ENCODE results near the gene ZNF775.

Gene ZNF775

DNA sequence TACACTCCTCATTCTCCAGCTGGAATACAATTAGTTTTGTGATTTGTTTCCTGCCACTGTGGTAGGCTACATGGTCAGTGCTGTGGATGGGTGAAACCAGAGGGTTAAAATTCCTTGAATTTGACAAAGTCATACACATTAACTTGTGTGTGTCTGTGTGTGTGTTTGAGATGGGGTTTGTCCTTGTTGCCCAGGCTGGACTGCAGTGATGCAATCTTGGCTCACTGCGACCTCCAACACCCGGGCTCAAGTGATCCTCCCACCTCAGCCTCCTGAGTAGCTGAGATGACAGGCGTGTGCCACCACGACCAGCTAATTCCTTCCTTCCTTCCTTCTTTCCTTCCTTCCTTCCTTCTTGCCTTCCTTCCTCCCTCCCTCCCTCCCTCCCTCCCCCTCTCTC lies 46.5 kb downstream of the ZNF775 start:
- H3K4me2 ChIP-seq (ENCODE audit: insufficient read depth, low read length), result no peak overlapping the region
- DNase-seq (no peak), ATAC-seq (ENCODE audit: insufficient read depth, low read depth) (no peak)
- H3K4me1 ChIP-seq (ENCODE audit: insufficient read depth, low read length), result peaks cover 49% of the 10 kb centered on the region
- no peak for TF ChIP-seq EZH2 (IDR thresholded peaks at IDR 0.05; ENCODE audit: borderline replicate concordance, low read depth, low read length, severe bottlenecking)
- TF ChIP-seq, protein P1, sequence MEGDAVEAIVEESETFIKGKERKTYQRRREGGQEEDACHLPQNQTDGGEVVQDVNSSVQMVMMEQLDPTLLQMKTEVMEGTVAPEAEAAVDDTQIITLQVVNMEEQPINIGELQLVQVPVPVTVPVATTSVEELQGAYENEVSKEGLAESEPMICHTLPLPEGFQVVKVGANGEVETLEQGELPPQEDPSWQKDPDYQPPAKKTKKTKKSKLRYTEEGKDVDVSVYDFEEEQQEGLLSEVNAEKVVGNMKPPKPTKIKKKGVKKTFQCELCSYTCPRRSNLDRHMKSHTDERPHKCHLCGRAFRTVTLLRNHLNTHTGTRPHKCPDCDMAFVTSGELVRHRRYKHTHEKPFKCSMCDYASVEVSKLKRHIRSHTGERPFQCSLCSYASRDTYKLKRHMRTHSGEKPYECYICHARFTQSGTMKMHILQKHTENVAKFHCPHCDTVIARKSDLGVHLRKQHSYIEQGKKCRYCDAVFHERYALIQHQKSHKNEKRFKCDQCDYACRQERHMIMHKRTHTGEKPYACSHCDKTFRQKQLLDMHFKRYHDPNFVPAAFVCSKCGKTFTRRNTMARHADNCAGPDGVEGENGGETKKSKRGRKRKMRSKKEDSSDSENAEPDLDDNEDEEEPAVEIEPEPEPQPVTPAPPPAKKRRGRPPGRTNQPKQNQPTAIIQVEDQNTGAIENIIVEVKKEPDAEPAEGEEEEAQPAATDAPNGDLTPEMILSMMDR (IDR thresholded peaks at IDR 0.05; ENCODE audit: borderline replicate concordance, extremely low read depth, low read length, poor library complexity, severe bottlenecking), result no peak
- H3K36me3 ChIP-seq (ENCODE audit: insufficient read depth, low read length), result no peaks in the 10 kb centered on the region
- H3K27ac ChIP-seq (ENCODE audit: low read length), result no peak overlapping the region
- H3K79me2 ChIP-seq (ENCODE audit: insufficient read depth, low read length), result no peaks in the 10 kb centered on the region
- H2AFZ ChIP-seq (ENCODE audit: low read depth, low read length), result no peak overlapping the region
- no peak overlapping the region for H3K9ac ChIP-seq (ENCODE audit: low read depth, low read length)
- H3K4me3 ChIP-seq (ENCODE audit: low read depth in 1 of 2, low read length in 2 of 2), result no peak overlapping the region
- H3K27me3 ChIP-seq (ENCODE audit: insufficient read depth, low read length, poor library complexity), result no peaks in the 10 kb centered on the region
- no peaks in the 10 kb centered on the region for H3K9me3 ChIP-seq (ENCODE audit: insufficient read depth, low read length, severe bottlenecking)
- H4K20me1 ChIP-seq (ENCODE audit: insufficient read depth, low read length), result no peaks in the 10 kb centered on the region

DNA sequence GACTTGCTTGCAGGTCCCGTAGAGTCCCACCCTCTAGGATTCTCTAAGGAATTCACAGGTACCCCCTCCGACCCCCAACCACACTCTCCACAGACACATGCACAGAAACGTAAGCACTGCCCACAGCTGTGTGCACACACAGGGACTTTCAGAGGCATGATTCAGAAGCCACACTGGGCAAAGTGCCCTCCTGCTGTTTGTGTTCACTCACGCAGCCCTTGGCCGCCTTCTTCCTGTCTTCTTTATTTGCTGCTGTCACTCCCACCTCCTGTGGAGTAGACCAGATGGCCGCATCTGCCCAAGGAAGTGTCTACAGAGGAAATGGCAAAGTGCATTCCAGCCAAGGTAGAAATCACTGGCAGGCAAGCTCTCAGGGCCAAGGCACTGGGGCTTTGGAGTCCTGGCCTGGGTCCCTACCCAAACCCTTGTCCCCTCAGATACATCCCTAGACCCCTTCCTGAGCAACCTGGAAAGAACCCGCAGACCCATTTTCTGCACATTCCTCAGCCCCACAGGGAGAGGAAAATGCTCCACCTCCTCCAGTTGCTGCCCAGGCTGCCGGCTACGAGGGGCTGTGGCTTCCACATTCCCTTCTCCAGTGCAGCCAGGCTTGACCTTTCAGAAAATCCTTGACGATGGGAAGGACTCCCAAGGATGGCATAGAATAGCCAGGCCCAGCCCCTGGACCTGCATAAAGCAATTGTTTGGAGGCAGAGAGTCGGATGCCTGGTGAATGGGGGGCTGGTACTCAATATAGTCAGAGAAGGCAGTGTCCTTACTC lies 49.7 kb downstream of the ZNF775 start:
- H3K36me3 ChIP-seq (ENCODE audit: insufficient read depth, low read length), result no peaks in the 10 kb centered on the region
- H3K9me3 ChIP-seq (ENCODE audit: insufficient read depth, low read length, severe bottlenecking), result no peaks in the 10 kb centered on the region
- peak; percentile 86 for DNase-seq
- peak overlapping the region; percentile 23 for H3K9ac ChIP-seq (ENCODE audit: low read depth, low read length)
- peaks cover 41% of the 10 kb centered on the region for H3K4me1 ChIP-seq (ENCODE audit: insufficient read depth, low read length)
- no peak for TF ChIP-seq EZH2 (IDR thresholded peaks at IDR 0.05; ENCODE audit: borderline replicate concordance, low read depth, low read length, severe bottlenecking)
- TF ChIP-seq, protein P1 (IDR thresholded peaks at IDR 0.05; ENCODE audit: borderline replicate concordance, extremely low read depth, low read length, poor library complexity, severe bottlenecking), result no peak
- no peaks in the 10 kb centered on the region for H3K79me2 ChIP-seq (ENCODE audit: insufficient read depth, low read length)
- H3K4me3 ChIP-seq (ENCODE audit: low read depth in 1 of 2, low read length in 2 of 2), result no peak overlapping the region; a peak in 1 of 4 replicates
- H2AFZ ChIP-seq (ENCODE audit: low read depth, low read length), result peak overlapping the region; percentile 16; the same call in 1 of the 2 replicates
- peak overlapping the region; percentile 74 for H3K27ac ChIP-seq (ENCODE audit: low read length)
- no peaks in the 10 kb centered on the region for H4K20me1 ChIP-seq (ENCODE audit: insufficient read depth, low read length)
- H3K27me3 ChIP-seq (ENCODE audit: insufficient read depth, low read length, poor library complexity), result no peaks in the 10 kb centered on the region
- ATAC-seq (ENCODE audit: insufficient read depth, low read depth), result peak; percentile 94
- H3K4me2 ChIP-seq (ENCODE audit: insufficient read depth, low read length), result peak overlapping the region; percentile 25

DNA sequence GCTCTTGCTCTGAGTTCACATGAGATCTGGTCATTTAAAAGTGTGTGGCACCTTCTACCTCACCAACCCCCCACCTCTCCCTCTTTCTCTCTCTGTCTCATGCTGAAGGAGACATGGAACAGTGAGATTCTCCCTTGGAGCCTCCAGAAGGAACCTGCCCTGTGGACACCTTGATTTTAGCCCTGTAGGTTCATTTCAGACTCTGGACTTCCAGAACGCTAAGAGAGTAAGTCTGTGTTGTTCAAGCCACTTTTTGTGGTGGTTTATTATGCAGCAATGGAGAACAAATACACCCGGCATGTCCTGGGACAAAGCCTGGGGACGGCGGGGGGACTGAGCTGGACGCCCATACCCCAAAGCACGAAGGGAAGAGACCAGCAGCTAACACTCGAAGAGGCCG lies 50.6 kb downstream of the ZNF775 start:
- no peak overlapping the region for H3K9ac ChIP-seq (ENCODE audit: low read depth, low read length)
- no peak overlapping the region for H3K4me2 ChIP-seq (ENCODE audit: insufficient read depth, low read length)
- H2AFZ ChIP-seq (ENCODE audit: low read depth, low read length), result no peak overlapping the region
- H3K79me2 ChIP-seq (ENCODE audit: insufficient read depth, low read length), result no peaks in the 10 kb centered on the region
- no peaks in the 10 kb centered on the region for H4K20me1 ChIP-seq (ENCODE audit: insufficient read depth, low read length)
- no peaks in the 10 kb centered on the region for H3K27me3 ChIP-seq (ENCODE audit: insufficient read depth, low read length, poor library complexity)
- TF ChIP-seq, protein P1 (IDR thresholded peaks at IDR 0.05; ENCODE audit: borderline replicate concordance, extremely low read depth, low read length, poor library complexity, severe bottlenecking), result no peak
- no peak for TF ChIP-seq EZH2 (IDR thresholded peaks at IDR 0.05; ENCODE audit: borderline replicate concordance, low read depth, low read length, severe bottlenecking)
- H3K4me3 ChIP-seq (ENCODE audit: low read depth in 1 of 2, low read length in 2 of 2), result no peak overlapping the region
- H3K4me1 ChIP-seq (ENCODE audit: insufficient read depth, low read length), result peaks cover 41% of the 10 kb centered on the region
- DNase-seq, result no peak
- peak overlapping the region; percentile 74 for H3K27ac ChIP-seq (ENCODE audit: low read length)
- no peak for ATAC-seq (ENCODE audit: insufficient read depth, low read depth)
- no peaks in the 10 kb centered on the region for H3K36me3 ChIP-seq (ENCODE audit: insufficient read depth, low read length)
- H3K9me3 ChIP-seq (ENCODE audit: insufficient read depth, low read length, severe bottlenecking), result no peaks in the 10 kb centered on the region

All from DND-41 (cell line).